GM12864 (cell line): ENCODE data around the gene DUSP22.

Source experiments
- DNase-seq: peaks from one replicate; pipeline ENCODE4 v3.0.0-alpha.2; 2011; ENCODE audit warnings: low read depth
- H3K4me3 ChIP-seq: 2 replicates; pipeline ENCODE4 v1.5.1; 2011; ENCODE audit warnings: mild to moderate bottlenecking, low read depth, low read length, control low read depth
- TF ChIP-seq, protein P1 (sequence below): IDR thresholded peaks from 2 replicates; pipeline ENCODE4 v1.5.1; 2011; ENCODE audit warnings: low read depth, mild to moderate bottlenecking, moderate library complexity, low read length, control low read depth, inconsistent platforms; ENCODE audit errors: missing control alignments

DUSP22 gene

DNA sequence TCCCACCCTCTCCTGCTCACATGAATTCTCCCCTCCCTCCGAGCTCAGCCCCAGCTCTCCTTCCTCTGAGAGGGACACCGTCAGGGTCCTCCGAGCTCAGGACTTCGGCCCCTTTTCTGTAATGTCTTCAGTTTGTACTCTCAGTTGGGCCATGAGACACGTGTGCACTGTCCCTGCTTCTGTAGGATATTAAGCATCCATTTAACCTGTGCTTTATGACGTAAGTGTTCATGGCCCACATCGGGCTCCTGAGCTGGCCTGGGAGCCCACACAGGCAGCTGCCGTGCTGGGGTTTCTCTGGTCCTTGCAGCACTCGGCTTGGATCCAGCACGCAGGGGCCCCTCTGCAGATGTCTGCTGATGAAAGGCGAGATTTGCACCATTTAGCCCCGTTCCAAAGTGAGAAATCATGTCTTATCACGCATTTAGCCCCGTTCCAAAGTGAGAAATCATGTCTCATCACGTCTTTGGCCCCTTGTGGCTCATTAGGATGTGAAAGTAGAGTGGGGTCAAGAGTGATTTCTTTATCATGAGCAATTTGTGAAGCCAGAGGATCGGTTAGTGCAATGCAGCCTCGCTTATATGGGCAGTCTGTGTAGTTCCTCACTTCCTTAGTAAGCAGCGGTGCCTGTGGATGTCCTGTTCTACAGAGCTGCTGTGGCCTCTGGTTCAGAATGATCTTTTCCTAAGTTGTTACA is 25.3 kb downstream of the DUSP22 start:
- H3K4me3 ChIP-seq: no peak overlapping the region
- TF ChIP-seq, protein P1, sequence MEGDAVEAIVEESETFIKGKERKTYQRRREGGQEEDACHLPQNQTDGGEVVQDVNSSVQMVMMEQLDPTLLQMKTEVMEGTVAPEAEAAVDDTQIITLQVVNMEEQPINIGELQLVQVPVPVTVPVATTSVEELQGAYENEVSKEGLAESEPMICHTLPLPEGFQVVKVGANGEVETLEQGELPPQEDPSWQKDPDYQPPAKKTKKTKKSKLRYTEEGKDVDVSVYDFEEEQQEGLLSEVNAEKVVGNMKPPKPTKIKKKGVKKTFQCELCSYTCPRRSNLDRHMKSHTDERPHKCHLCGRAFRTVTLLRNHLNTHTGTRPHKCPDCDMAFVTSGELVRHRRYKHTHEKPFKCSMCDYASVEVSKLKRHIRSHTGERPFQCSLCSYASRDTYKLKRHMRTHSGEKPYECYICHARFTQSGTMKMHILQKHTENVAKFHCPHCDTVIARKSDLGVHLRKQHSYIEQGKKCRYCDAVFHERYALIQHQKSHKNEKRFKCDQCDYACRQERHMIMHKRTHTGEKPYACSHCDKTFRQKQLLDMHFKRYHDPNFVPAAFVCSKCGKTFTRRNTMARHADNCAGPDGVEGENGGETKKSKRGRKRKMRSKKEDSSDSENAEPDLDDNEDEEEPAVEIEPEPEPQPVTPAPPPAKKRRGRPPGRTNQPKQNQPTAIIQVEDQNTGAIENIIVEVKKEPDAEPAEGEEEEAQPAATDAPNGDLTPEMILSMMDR: peak; percentile 1
- peak; percentile 85 for DNase-seq

DNA sequence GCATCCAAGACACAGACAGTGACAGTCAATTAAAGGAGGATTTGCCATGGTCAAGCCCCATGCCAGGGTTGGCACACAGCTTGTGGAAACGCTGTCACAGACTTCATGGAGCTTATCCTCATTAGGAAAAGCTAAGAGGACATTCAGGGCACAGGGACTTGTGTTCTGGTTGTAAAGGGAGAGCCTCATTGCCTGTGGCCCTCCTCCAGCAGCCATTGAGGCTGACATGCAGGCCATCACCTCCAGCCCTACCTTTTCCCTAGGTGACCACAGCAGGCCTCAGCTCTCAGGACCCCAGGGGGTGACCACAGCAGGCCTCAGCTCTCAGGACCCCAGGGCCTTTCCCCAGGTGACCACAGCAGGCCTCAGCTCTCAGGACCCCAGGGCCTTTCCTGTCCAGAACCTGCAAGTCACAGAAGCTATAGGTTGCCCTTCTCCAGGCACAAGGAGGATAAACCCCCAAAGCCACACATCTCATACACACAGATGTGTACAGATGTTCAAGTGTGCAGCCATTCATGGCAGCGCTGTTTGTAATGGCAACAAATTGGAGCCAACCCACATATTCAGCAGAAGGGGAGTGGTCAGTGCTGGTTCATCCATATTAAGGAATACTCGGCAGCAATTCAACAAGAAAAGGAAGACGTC is 26.1 kb downstream of the DUSP22 start:
- no peak overlapping the region for H3K4me3 ChIP-seq
- DNase-seq: no peak
- TF ChIP-seq, protein P1: no peak

DNA sequence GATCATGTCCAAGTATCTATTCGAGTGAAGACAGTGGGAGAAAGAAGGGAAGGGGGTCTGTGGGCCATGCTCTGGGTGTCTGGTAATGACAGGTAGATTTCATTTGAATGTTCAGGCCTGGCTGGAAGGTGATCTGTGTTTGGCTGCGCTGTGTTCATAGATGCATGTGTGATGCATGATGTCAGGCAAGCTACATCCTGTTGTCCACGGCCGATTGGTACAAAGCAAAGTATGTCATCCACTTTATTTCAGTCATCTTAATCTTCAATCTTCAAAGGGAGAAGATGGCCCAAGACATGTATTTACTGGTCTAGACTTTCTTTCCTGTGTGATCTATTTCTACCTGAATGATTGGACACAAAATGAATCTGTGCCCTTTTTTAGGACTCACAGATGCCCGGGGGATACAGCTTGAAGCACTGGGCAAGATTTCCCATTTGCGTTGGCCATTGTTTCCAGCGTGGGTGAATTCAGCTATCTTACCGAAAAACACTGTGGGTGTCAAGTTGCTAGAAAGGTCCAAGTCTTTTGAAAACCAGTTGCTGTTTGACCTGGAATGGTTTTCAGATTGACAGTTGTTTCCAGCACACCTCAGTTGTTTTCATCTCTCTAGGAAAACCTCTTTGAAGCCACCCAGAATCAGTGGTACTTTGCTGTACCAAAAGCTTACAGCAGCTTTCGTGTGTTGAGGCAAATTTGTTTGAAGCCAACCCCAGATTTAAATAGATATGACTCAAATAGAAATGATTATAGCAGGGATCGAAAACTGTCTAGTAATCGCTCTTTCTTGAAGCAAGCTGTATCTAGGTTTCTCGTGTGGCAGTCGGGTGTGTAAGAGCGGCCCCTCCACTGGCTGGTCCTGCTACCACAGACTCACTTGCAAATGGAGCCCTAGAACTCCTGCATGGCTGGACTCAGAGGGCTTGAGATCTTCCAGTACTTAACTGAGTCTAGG is 27.2 kb downstream of the DUSP22 start:
- peak; percentile 94 for DNase-seq
- TF ChIP-seq, protein P1: no peak
- peak overlapping the region; percentile 28; the same call in 1 of the 2 replicates for H3K4me3 ChIP-seq

DNA sequence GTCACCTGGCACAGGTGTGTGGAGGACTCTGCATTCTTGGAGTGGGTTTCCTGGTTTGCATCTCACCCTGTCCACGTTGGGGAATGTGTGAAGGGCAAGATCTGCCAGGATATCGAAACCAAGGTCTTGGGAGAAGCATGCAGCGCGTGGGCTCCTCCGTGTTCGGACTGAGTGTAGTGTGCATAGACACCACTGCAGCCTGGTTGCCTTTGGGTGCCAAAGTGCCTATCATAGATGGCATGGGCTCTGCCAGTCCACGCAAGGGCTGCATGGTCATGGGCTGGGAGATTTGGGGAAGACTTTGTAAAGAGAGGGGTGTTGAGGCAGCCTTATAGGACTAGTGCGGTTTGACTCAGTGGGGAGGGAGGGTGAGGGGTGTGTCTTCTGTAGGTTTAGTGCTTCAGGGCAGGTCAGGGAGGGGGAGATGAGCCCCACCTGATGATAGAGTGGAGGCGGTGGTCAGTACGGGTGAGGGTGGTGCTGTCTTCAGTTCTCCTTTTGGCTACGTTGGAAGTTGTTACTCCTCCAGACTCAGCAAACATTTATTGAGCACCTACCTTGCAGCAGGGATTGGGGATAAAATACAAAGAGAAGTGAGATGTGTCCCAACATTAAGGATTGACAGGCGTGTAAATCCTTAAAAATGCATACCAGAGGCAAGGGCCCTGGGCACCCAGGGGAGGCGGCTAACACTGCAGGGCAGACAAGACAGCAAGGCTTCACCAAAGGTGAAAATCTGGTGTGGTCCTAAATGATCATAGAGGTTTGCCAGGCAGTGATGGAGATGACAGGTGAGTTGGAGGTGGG is 28.3 kb downstream of the DUSP22 start:
- H3K4me3 ChIP-seq: peak overlapping the region; percentile 28
- no peak for DNase-seq
- TF ChIP-seq, protein P1: no peak

DNA sequence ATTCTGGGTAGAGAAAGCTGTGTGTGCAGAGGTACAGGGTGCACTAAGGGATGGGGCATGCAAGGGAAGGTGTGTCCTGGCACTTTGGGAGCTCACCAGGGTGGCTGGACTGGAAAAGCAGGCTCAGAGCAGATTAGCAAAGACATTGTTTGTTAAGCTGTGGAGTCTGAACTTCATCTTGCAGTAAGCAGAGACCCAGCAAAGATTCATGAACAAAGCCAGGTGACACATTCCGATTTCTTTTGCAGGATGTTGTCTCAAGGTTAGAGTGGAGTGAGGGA is 28.8 kb downstream of the DUSP22 start:
- DNase-seq: no peak
- TF ChIP-seq, protein P1: peak; percentile 2
- peak overlapping the region; percentile 28 for H3K4me3 ChIP-seq

DNA sequence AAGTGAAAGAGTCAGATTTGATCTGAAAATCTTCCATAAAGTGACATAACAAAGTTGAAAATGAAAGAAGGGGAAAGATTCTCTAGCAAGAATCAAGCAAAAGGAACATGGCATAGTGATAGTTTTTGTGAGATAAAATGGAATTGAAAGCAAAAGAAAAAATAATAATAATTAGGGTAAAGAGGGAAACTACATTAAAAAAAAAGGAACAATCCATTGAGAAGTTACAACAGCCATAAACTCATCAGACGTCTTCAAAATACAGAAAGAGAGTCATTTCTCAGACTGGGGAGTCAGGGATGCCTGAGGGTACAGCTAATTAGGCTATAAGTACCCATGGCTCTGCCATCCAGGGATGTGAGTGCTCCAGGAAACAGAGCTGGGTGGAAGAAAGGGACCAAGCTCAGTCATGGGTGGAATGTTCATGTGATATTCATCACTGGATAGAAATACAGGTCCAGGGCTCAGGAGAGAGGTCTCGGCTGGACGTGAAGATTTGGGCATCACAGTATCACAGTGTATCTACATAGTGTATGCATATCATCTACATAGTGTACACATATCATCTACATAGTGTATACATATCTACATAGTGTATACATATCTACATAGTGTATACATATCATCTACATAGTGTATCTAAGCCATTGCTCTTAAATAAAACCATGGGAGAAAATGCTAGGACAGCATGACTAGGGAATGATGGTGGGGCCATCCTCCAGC is 29.4 kb downstream of the DUSP22 start:
- TF ChIP-seq, protein P1: no peak
- peak overlapping the region; percentile 28; the same call in 1 of the 2 replicates for H3K4me3 ChIP-seq

More for the DNA sequence above, 29.4 kb downstream of the DUSP22 start:
- no peak for DNase-seq
